HAP-1 (cell line): ENCODE data around the gene SLC24A3.

ENCODE experiments used
- DNase-seq, 2 experiments: peaks; one replicate each; pipeline ENCODE4 v3.0.0-alpha.2; 2016 to 2020; ENCODE audit warnings: low spot score in 2 of 2
- H3K27me3 ChIP-seq: fragments of 250-450 bp; sonication (Bioruptor Pico); 2 replicates; pipeline ENCODE4 v1.5.1; 2020; ENCODE audit warnings: low read depth, mild to moderate bottlenecking, moderate library complexity
- H3K36me3 ChIP-seq: fragments of 250-450 bp; sonication (Bioruptor Pico); replicated peaks from 2 replicates; pipeline ENCODE4 v1.5.1; 2020; ENCODE audit warnings: mild to moderate bottlenecking
- H3K4me1 ChIP-seq: fragments of 250-450 bp; sonication (Bioruptor Pico); 2 replicates; pipeline ENCODE4 v1.5.1; 2020; ENCODE audit warnings: mild to moderate bottlenecking
- H3K4me3 ChIP-seq: fragments of 250-450 bp; sonication (Bioruptor Pico); 2 replicates; pipeline ENCODE4 v1.5.1; 2020; ENCODE audit warnings: mild to moderate bottlenecking, moderate library complexity
- H3K9me3 ChIP-seq: fragments of 250-450 bp; sonication (Bioruptor Pico); 2 replicates; pipeline ENCODE4 v1.5.1; 2020; ENCODE audit warnings: mild to moderate bottlenecking, moderate library complexity
- in situ Hi-C: fragments of 300-500 bp; cut with MboI; formaldehyde crosslinking; loops from 3 replicates; pipeline ENCODE4 v1.14.3; 2020; ENCODE audit warnings: low sequenced_read_pairs, inconsistent platforms, mixed read lengths

SLC24A3 gene

GRCh38 chr20:19314621-19315020 lies 102.2 kb downstream of the SLC24A3 start:
- Histone ChIP-seq H3K4me1 (no peaks in the 10 kb centered on the region), H3K9me3 (no peaks in the 10 kb centered on the region), H3K27me3 (no peaks in the 10 kb centered on the region), H3K4me3 (no peak overlapping the region), H3K36me3 (no peaks in the 10 kb centered on the region)
- in situ Hi-C loops, result loop anchor here (25.0 kb wide), 1 partner anchor 102 kb away; the partner anchor contains the start of gene SLC24A3
- no peak for DNase-seq

GRCh38 chr20:19317237-19318069 lies 105.0 kb downstream of the SLC24A3 start:
- DNase-seq, result no peak

GRCh38 chr20:19318610-19319009 lies 106.2 kb downstream of the SLC24A3 start:
- in situ Hi-C loops, result loop anchor here (25.0 kb wide), 1 partner anchor 106 kb away; the partner anchor contains the start of gene SLC24A3
- H3K27me3 ChIP-seq, result no peaks in the 10 kb centered on the region
- no peaks in the 10 kb centered on the region for H3K36me3 ChIP-seq
- no peaks in the 10 kb centered on the region for H3K9me3 ChIP-seq
- no peak overlapping the region for H3K4me3 ChIP-seq
- DNase-seq, result no peak
- no peaks in the 10 kb centered on the region for H3K4me1 ChIP-seq

More at GRCh38 chr20:19317237-19318069, 105.0 kb downstream of the SLC24A3 start:
- in situ Hi-C loops, result loop anchor here (25.0 kb wide), 1 partner anchor 105 kb away; the partner anchor contains the start of gene SLC24A3
- no peaks in the 10 kb centered on the region for H3K27me3 ChIP-seq
- no peak overlapping the region for H3K4me3 ChIP-seq
- no peaks in the 10 kb centered on the region for H3K9me3 ChIP-seq
- H3K4me1 ChIP-seq, result no peaks in the 10 kb centered on the region
- no peaks in the 10 kb centered on the region for H3K36me3 ChIP-seq

GRCh38 chr20:19320005-19320404 lies 107.6 kb downstream of the SLC24A3 start:
- H3K27me3 ChIP-seq, result no peaks in the 10 kb centered on the region
- DNase-seq, result no peak
- in situ Hi-C loops, result loop anchor here (25.0 kb wide), 1 partner anchor 108 kb away; the partner anchor contains the start of gene SLC24A3
- H3K4me3 ChIP-seq, result no peak overlapping the region
- H3K36me3 ChIP-seq, result no peaks in the 10 kb centered on the region
- H3K4me1 ChIP-seq, result no peaks in the 10 kb centered on the region
- H3K9me3 ChIP-seq, result no peaks in the 10 kb centered on the region

GRCh38 chr20:19321176-19321575 lies 108.7 kb downstream of the SLC24A3 start:
- Histone ChIP-seq H3K36me3 (no peaks in the 10 kb centered on the region), H3K4me1 (no peaks in the 10 kb centered on the region), H3K9me3 (no peaks in the 10 kb centered on the region), H3K4me3 (no peak overlapping the region), H3K27me3 (no peaks in the 10 kb centered on the region)
- in situ Hi-C loops, result loop anchor here (25.0 kb wide), 1 partner anchor 109 kb away; the partner anchor contains the start of gene SLC24A3
- no peak for DNase-seq

GRCh38 chr20:19322061-19322985 lies 109.9 kb downstream of the SLC24A3 start:
- Histone ChIP-seq H3K4me1 (no peaks in the 10 kb centered on the region), H3K4me3 (no peak overlapping the region), H3K36me3 (no peaks in the 10 kb centered on the region), H3K9me3 (no peaks in the 10 kb centered on the region), H3K27me3 (no peaks in the 10 kb centered on the region)
- in situ Hi-C loops, result loop anchor here (25.0 kb wide), 1 partner anchor 110 kb away; the partner anchor contains the start of gene SLC24A3
- no peak for DNase-seq

- Histone ChIP-seq H3K4me1 (no peaks in the 10 kb centered on the region), H3K36me3 (no peaks in the 10 kb centered on the region), H3K4me3 (no peak overlapping the region), H3K27me3 (no peaks in the 10 kb centered on the region), H3K9me3 (no peaks in the 10 kb centered on the region)
- in situ Hi-C loops, result no loop called here
- DNase-seq, result no peak
Measured at GRCh38 chr20:19327401-19327800, 115.0 kb downstream of the SLC24A3 start.

- H3K9me3 ChIP-seq, result no peaks in the 10 kb centered on the region
- no peaks in the 10 kb centered on the region for H3K27me3 ChIP-seq
- no peaks in the 10 kb centered on the region for H3K4me1 ChIP-seq
- H3K36me3 ChIP-seq, result no peaks in the 10 kb centered on the region
- no peak overlapping the region for H3K4me3 ChIP-seq
- no peak for DNase-seq
- in situ Hi-C loops, result no loop called here
Measured at GRCh38 chr20:19328676-19329075, 116.2 kb downstream of the SLC24A3 start.

- DNase-seq, result no peak
- Histone ChIP-seq H3K9me3 (no peaks in the 10 kb centered on the region), H3K4me1 (no peaks in the 10 kb centered on the region), H3K4me3 (no peak overlapping the region), H3K27me3 (no peaks in the 10 kb centered on the region), H3K36me3 (no peaks in the 10 kb centered on the region)
- in situ Hi-C loops, result no loop called here
Measured at GRCh38 chr20:19330038-19330437, 117.6 kb downstream of the SLC24A3 start.

- H3K4me1 ChIP-seq, result no peaks in the 10 kb centered on the region
- H3K27me3 ChIP-seq, result no peaks in the 10 kb centered on the region
- DNase-seq, result no peak
- no peak overlapping the region for H3K4me3 ChIP-seq
- in situ Hi-C loops, result no loop called here
- H3K36me3 ChIP-seq, result no peaks in the 10 kb centered on the region
- H3K9me3 ChIP-seq, result no peaks in the 10 kb centered on the region
Measured at GRCh38 chr20:19330731-19331130, 118.3 kb downstream of the SLC24A3 start.

GRCh38 chr20:19333563-19333962 lies 121.1 kb downstream of the SLC24A3 start:
- no peak overlapping the region for H3K4me3 ChIP-seq
- H3K4me1 ChIP-seq, result no peaks in the 10 kb centered on the region
- no peak for DNase-seq
- in situ Hi-C loops, result no loop called here
- no peaks in the 10 kb centered on the region for H3K36me3 ChIP-seq
- no peaks in the 10 kb centered on the region for H3K9me3 ChIP-seq
- H3K27me3 ChIP-seq, result no peaks in the 10 kb centered on the region

- Histone ChIP-seq H3K4me1 (no peaks in the 10 kb centered on the region), H3K36me3 (no peaks in the 10 kb centered on the region), H3K27me3 (no peaks in the 10 kb centered on the region), H3K9me3 (no peaks in the 10 kb centered on the region), H3K4me3 (no peak overlapping the region)
- no peak for DNase-seq
- in situ Hi-C loops, result no loop called here
Measured at GRCh38 chr20:19335341-19335740, 122.9 kb downstream of the SLC24A3 start.

GRCh38 chr20:19335916-19336315 lies 123.5 kb downstream of the SLC24A3 start:
- no peak for DNase-seq
- Histone ChIP-seq H3K4me1 (no peaks in the 10 kb centered on the region), H3K4me3 (no peak overlapping the region), H3K36me3 (no peaks in the 10 kb centered on the region), H3K9me3 (no peaks in the 10 kb centered on the region), H3K27me3 (no peaks in the 10 kb centered on the region)
- in situ Hi-C loops, result no loop called here
